GM12878 (cell line): Measurements from ENCODE around the gene GPC6.

Experiments
- EP300 ChIP-seq, 2 experiments: fragments of 150-350 bp in 1 of 2; IDR thresholded peaks; 2 replicates each; pipeline ENCODE4 v1.6.1; 2011 to 2012; ENCODE audit warnings: low read depth in 2 of 2, low read length in 2 of 2, borderline replicate concordance in 1 of 2, improper control_type of control experiment in 1 of 2, inconsistent platforms in 1 of 2; ENCODE audit not compliant: control insufficient read depth in 1 of 2
- ETV6 ChIP-seq, 2 experiments: fragments of 450-650 bp in 1 of 2; IDR thresholded peaks in 1 of 2; conservative IDR thresholded peaks in 1 of 2; 2 replicates each; pipeline ENCODE4 v1.6.1; 2014; ENCODE audit warnings: antibody characterized with exemption in 1 of 2, borderline replicate concordance in 1 of 2, low read depth in 1 of 2, mild to moderate bottlenecking in 1 of 2, moderate library complexity in 1 of 2
- EZH2 ChIP-seq: IDR thresholded peaks from 2 replicates; pipeline ENCODE4 v1.6.1; 2012; ENCODE audit warnings: low read depth, mild to moderate bottlenecking, control low read depth, inconsistent platforms, low read length, borderline replicate concordance; ENCODE audit not compliant: control insufficient read depth
- FOXM1 ChIP-seq: IDR thresholded peaks from 2 replicates; pipeline ENCODE4 v1.6.1; 2012; ENCODE audit warnings: low read depth, mild to moderate bottlenecking, inconsistent platforms, low read length, moderate library complexity
- GABPA ChIP-seq: IDR thresholded peaks from 2 replicates; pipeline ENCODE4 v1.6.1; 2014; ENCODE audit warnings: antibody characterized with exemption, low read depth, mild to moderate bottlenecking, inconsistent platforms
- MXI1 ChIP-seq: fragments of 150-350 bp; IDR thresholded peaks from 2 replicates; pipeline ENCODE4 v1.6.1; 2011; ENCODE audit warnings: low read depth, mild to moderate bottlenecking, inconsistent platforms, low read length, improper control_type of control experiment
- POLR2A ChIP-seq: IDR thresholded peaks from 2 replicates; pipeline ENCODE4 v1.6.1; 2011; ENCODE audit warnings: low read depth, mild to moderate bottlenecking, low read length
- RCOR1 ChIP-seq: conservative IDR thresholded peaks from 2 replicates; pipeline ENCODE4 v1.6.1; 2012; ENCODE audit warnings: low read depth, low read length, improper control_type of control experiment
- SP1 ChIP-seq: IDR thresholded peaks from one replicate; pipeline ENCODE4 v1.6.1; 2011; ENCODE audit warnings: low read depth, low read length
- TAF1 ChIP-seq: IDR thresholded peaks from 2 replicates; pipeline ENCODE4 v1.6.1; 2011; ENCODE audit warnings: mild to moderate bottlenecking, low read depth, low read length, borderline replicate concordance
- TF ChIP-seq, protein P1 (sequence below), 3 experiments: IDR thresholded peaks in 2 of 3; conservative IDR thresholded peaks in 1 of 3; 2 replicates each; pipeline ENCODE4 v1.5.1; 2011; ENCODE audit warnings: low read depth in 3 of 3, low read length in 3 of 3, mild to moderate bottlenecking in 3 of 3, control low read depth in 2 of 3, moderate library complexity in 2 of 3, inconsistent platforms in 1 of 3, mixed read lengths in 1 of 3; ENCODE audit not compliant: control insufficient read depth in 2 of 3, insufficient read depth in 1 of 3; ENCODE audit errors: extremely low read depth in 1 of 3

DNA sequence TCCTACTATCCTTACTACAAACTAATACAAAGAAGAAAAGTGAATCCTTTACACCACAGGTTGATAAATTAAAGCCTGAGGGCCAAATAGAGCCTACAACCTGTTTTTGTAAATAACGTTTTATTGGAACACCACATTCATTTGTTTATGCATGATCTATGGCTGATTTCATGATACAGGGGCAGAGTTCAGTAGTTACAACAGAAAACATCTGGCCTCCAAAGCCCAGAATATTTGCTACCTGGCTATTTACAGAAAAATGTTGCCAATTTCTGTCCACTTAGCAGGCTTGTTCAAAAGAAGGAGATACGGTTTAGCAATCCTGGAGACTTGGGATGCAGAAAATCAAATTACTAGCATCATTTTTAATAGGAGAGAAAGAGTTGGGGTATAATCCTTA, 1228.8 kb downstream of the GPC6 start:
- TF ChIP-seq, protein P1, sequence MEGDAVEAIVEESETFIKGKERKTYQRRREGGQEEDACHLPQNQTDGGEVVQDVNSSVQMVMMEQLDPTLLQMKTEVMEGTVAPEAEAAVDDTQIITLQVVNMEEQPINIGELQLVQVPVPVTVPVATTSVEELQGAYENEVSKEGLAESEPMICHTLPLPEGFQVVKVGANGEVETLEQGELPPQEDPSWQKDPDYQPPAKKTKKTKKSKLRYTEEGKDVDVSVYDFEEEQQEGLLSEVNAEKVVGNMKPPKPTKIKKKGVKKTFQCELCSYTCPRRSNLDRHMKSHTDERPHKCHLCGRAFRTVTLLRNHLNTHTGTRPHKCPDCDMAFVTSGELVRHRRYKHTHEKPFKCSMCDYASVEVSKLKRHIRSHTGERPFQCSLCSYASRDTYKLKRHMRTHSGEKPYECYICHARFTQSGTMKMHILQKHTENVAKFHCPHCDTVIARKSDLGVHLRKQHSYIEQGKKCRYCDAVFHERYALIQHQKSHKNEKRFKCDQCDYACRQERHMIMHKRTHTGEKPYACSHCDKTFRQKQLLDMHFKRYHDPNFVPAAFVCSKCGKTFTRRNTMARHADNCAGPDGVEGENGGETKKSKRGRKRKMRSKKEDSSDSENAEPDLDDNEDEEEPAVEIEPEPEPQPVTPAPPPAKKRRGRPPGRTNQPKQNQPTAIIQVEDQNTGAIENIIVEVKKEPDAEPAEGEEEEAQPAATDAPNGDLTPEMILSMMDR (IDR thresholded peaks at IDR 0.05 in 2 of 3, conservative IDR thresholded peaks at IDR 0.05 in 1 of 3; ENCODE audit: control insufficient read depth in 2 of 3, extremely low read depth in 1 of 3, insufficient read depth in 1 of 3, low read depth in 3 of 3, low read length in 3 of 3) = no peak
- TF ChIP-seq ETV6 (conservative IDR thresholded peaks at IDR 0.05 in 1 of 2, IDR thresholded peaks at IDR 0.05 in 1 of 2; ENCODE audit: borderline replicate concordance in 1 of 2, low read depth in 1 of 2) (no peak), EP300 (IDR thresholded peaks at IDR 0.05; ENCODE audit: borderline replicate concordance in 1 of 2, control insufficient read depth in 1 of 2, low read depth in 2 of 2, low read length in 2 of 2) (no peak), POLR2A (no peak), GABPA (no peak), EZH2 (no peak), TAF1 (no peak), RCOR1 (no peak), SP1 (no peak), MXI1 (no peak), FOXM1 (no peak)
